NCI-H774 (cell line): ENCODE results near the gene CDC42BPG.

Source experiments
- DNase-seq: peaks from one replicate; lab custom pipeline; 2025; lab: John Stamatoyannopoulos, UW

Gene CDC42BPG, protein sequence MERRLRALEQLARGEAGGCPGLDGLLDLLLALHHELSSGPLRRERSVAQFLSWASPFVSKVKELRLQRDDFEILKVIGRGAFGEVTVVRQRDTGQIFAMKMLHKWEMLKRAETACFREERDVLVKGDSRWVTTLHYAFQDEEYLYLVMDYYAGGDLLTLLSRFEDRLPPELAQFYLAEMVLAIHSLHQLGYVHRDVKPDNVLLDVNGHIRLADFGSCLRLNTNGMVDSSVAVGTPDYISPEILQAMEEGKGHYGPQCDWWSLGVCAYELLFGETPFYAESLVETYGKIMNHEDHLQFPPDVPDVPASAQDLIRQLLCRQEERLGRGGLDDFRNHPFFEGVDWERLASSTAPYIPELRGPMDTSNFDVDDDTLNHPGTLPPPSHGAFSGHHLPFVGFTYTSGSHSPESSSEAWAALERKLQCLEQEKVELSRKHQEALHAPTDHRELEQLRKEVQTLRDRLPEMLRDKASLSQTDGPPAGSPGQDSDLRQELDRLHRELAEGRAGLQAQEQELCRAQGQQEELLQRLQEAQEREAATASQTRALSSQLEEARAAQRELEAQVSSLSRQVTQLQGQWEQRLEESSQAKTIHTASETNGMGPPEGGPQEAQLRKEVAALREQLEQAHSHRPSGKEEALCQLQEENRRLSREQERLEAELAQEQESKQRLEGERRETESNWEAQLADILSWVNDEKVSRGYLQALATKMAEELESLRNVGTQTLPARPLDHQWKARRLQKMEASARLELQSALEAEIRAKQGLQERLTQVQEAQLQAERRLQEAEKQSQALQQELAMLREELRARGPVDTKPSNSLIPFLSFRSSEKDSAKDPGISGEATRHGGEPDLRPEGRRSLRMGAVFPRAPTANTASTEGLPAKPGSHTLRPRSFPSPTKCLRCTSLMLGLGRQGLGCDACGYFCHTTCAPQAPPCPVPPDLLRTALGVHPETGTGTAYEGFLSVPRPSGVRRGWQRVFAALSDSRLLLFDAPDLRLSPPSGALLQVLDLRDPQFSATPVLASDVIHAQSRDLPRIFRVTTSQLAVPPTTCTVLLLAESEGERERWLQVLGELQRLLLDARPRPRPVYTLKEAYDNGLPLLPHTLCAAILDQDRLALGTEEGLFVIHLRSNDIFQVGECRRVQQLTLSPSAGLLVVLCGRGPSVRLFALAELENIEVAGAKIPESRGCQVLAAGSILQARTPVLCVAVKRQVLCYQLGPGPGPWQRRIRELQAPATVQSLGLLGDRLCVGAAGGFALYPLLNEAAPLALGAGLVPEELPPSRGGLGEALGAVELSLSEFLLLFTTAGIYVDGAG (N-terminal part only)

DNA sequence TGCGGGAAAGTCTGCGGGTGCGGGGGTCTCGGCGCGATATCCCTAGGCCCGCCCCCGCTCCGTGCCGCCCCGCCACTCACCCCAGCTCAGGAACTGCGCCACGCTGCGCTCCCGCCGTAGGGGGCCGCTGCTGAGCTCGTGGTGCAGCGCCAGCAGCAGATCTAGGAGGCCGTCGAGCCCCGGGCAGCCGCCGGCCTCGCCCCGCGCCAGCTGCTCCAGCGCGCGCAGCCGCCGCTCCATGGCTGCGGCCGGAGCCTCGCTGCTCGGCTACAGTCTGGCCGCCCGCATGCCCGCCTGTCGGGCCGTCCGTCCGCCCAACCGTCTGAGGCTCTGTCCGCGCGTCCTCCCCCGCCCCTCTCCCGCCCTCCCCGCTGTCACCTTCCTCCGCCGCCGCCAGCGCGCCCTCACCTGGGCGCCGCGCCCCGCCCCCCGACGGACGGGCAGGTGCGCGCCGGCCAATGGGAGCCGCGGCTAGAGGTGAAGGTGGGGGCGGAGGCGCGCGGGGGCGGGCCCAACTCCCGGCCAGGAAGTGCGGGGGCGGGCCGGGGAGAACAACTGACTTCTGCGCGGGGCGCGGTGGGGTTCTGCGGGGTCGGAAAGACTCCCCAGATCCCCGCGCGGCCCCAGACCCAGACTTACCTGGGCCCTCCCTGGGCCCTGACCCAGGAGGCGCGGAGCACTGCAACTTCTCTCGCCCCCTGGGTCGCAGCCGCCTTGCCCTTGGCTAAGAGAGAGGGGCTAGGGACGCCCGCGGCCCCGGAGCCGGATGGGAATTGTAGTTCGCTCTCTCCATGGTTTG lies at the start of gene CDC42BPG:
Gene CDC42BPG (minus strand): TSS at position 324 of the 799 bp plus-strand sequence. CDS start 84 bp downstream, at position 240.
- DNase-seq: peak; percentile 94

DNA sequence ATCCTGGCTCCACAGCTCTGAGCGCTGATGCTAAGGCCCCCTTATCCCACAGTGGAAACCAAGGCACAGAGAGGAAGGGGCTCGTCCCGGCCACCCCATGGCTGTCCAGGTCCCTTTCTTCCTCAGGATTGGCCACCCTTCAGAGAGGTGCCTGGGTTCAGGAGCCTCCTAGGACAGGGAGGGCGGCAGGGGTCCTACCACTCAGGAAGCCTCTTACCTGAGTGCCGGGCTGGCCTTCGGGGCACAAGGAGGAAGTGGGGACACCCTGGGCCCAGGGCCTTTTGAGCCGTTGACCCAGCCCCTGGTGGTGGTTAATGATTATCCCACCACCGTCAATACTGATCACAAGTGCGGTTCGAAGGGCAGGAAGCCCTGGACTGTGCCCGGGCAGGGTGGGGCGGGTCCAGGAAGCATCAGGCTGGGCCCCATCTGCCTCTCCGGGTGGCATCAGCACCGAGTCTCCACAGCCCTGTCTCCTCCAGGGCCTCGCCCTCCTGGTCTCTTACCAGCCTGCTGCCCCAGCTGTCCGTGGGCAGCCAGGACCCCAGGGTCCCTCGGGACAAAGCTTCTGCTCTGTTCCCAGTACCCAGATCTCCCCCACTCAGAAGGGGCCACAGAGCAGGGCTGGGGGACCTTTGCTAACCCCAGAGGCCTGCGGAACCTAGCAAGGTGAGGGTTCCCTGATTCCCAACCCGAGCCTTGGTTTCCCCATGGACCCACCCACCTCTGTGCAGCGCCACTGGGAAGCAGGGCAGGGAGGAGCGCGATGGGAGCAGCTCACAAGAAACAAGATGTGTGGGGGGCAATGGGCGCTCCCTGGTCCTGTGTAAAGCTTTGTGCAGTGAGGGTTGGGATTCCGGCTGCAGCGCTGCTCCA lies 49.0 kb upstream of the CDC42BPG start:
- DNase-seq: no peak

DNA sequence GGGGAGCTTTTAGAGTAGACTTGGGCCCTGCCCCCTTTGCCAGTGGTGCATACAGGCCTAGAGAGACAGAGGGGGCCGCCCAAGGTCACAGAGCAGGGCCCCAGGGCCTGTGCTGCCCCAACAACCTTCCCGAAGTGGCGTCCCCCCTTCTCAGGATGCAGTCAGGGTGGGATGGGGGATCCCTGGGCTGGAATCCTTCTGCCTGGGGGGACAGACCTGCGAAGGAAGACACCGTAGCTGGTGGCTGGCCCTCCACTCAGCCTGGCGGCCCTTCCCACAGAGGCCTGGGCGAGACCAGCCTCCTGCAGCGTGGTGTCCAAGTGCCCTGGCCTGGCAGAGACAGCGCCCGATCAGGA lies 48.4 kb upstream of the CDC42BPG start:
- DNase-seq: no peak

DNA sequence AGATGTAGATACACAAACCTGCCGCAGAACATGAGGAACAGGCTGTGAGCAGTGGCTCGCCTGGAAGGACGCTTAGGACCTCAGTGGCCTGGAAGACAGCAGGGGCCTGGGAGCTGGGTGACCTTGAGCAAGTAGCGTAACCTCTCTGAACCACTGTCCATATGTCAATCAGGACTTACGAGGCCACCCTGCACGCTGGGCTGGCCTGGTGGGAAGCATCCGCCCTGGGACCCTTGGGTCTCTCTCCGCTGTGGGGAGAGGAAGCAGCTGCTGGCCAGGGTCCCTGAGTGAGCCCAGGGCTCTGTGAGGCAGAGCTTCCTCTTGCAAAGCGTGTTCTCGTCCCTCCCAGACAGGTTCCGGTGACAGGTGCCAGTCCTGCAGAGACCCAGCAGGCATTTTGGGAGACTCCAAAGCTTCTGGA lies 48.0 kb upstream of the CDC42BPG start:
- no peak for DNase-seq

DNA sequence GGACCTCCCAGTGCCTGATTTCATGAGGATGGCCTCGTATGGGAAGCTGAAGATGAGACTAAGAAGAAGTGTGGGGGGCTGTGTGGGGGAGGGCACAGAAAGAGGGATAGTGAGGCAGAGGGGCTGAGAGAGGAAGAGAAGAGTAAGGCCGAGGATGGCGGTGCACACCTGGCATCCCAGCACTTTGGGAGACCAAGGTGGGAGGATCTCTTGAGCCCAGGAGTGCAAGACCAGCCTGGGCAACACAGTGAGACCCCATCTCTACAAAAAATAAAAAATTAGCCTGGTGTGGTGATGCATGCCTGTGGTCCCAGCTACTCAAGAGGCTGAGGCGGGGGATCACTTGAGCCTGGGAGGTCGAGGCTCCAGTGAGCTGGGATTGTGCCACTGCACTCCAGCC lies 47.4 kb upstream of the CDC42BPG start:
- DNase-seq: no peak

DNA sequence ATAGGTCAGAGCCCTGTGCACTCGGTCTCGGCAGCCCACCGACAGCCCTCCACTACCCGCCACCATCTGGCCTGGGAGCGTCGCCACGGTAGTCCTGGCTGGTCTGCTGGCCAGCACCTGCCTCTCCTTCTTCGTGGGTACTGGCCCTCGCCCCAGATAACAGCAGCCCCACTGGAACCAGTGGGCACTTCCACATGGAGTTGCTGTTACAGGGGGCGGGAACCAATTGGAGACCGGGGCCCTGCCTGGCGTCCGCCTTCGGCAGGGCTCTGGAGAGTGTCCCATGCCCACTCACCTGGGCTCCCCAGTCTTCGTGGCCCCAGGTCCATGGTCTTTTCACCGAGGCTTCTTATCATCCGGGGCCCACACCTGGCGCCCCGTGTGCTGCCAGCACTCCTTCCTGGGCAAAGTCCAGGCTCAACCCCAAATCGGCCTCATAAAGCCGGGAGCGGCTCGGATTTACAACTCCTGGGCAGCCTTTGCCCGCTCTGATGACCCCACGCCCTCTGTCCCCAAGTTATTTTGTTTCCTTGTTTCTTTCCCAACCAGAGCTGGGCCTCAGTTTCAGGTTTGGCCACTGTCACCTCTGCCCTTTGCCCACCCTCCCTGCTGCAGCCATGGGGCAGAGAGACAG lies 46.9 kb upstream of the CDC42BPG start:
- DNase-seq: no peak

DNA sequence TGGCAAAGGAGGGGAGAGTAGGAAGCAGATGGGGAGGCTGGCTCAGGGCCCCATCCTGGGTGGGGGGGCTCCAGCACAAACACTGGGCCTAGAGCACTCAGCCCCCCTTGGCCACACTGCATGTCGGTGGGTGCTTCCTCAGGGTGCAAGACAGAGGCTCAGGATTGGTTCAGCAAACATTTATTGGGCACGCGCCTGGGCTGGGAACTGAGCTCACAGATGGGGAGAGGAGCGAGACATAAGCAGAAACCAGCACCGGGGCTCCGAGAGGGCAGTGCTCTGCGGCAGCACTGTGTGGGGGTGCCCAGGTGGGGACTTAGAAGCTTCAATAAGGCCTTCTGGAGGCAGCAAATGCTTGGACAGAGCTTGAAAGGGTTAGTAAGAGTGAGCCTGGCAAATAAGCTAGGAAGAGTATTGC lies 46.1 kb upstream of the CDC42BPG start:
- no peak for DNase-seq

DNA sequence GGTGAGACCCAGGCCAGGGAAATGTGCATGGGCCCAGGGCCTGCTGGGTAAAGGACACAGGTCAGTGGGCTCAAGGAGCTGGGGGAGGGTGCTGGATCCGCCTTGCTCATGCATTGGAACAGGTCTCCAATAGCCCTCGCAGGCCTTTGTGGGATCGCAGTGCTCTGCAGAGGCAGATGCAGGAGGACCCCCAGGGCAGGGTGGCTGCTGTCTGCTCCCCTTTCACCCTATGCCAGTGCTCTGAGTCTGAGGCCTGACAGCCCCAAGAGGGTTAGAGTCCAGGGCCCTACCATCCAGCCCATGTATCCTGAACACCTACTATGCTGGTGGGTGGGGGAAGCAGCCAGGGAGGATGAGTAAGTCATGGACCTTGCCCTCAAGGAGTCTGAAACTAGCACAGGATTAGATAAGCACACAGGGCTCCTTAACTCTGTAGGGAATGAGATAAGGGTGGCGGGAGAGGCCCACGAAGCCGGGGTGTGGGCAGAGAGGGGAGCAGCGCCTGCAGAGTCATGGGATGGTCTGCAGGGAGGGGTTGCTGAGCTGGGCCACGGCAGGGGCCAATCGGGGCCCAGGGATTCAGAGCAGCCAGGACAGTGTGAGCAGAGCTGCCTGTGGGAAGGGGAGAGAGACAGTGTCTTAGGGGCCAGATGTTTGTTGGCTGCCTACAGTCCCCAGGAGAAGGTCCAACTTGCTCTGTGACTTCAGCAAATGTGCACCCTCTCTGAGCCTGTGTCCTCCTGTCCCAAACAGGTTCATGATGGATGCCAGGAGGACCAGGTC lies 44.5 kb upstream of the CDC42BPG start:
- DNase-seq: no peak

DNA sequence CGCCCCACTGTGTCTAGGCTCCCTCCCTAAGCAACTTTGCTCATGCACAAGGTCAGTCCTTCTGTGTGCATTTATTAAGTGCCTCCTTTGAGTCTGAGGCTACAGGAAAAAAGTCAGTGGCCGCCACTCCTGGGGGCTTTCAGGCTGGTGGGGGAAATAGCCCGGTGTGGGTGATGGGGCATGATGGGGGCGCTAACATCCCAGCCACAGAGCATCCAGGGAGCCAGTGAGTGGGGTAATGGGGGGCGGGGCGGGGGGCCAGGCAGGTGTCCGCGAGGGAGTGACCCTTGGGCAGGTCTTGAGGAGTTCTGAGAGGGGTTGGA lies 43.9 kb upstream of the CDC42BPG start:
- no peak for DNase-seq

DNA sequence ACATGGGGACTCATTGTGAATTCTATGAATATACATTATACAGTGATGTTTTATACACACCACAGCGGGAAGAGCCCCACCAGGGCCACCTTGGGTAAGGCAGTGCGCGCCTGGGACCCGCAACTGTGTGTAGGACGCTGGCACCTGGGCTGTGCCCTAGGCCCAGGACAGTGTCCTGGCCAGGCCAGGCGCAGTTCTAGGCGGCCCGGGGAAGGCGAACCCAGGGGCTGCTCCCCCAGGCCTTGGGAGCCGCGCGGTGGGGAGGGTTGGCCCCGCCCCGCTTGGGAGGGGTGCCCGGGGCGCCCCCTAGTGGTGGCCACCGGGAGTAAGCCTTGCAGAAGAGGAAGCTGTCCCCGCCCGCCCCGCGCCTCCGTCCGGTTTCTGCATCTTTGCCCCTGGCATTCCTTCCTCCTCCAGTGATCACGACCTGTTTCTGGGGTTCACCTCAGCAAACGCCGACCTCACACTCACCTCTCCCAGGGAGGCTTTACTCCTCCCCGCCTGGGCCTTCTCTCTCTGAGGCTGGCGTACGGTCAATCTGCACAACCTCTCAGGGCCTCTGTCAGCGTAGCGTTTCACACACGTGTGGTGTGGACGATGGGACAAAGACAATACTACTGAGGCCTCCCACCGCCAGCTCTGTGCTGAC lies 43.4 kb upstream of the CDC42BPG start:
- DNase-seq: peak; percentile 60

DNA sequence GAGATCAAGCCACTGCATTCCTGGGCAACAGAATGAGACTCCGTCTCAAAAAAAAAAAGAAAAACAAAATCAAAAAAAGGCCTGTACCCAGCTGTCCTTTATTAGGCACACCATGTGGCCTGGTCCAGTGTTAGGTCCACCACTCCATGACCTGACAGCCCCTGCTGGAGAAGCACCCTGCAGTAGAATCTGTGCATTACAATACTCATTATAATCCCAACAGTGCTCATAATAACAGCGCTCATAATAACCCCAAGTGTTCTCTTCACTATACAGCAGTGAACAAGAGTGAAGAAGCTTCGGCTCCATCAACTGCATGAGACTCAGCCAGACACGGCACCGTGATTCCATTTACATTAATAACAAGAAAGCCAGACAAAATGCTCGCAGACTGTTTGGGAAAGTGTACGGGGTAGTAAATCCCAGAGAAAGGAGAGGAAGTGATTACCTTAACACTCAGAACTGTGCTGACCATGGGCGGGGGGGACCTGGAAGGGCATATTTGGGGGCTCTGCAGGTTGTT lies 42.8 kb upstream of the CDC42BPG start:
- no peak for DNase-seq

DNA sequence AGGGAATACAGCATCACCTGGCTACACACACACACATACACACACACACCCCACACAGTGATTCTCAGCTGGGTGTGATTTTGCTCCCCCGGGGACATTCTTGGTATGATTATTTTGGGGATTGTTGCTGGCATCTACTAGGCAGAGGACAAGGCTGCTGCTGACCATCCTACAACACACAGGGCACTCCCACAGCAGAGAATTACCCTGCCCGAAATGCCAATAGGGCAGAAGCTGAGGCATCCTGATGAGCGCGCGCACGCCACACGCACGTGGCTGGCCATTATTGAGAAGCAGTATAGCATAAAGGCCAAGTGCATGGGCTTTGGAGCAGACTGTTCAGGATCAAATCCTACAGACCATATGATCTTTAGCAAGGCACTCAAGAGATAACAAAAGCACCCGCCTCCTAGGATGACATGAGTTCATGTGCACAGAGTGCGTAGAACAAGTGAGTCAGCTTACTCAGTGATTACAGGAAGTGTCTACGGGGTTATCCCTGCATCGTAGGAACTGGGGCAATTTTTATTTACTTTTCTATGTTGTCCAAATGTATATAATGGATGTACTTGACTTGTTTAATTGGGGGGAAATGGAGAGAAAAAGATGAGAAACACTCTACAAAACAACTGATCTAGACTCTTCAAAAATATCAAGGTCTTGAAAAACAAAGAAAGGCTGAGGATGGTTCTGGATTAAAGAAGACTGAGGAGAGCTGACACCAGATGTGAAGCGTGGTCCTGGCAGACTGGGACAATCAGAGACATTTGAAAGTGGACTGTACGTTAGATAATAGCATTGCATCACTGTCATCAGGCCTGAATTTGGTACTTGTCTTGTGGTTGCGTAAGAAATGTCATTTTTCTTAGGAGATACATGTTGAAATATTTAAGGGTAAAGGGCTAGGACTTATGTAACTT lies 41.2 kb upstream of the CDC42BPG start:
- no peak for DNase-seq

DNA sequence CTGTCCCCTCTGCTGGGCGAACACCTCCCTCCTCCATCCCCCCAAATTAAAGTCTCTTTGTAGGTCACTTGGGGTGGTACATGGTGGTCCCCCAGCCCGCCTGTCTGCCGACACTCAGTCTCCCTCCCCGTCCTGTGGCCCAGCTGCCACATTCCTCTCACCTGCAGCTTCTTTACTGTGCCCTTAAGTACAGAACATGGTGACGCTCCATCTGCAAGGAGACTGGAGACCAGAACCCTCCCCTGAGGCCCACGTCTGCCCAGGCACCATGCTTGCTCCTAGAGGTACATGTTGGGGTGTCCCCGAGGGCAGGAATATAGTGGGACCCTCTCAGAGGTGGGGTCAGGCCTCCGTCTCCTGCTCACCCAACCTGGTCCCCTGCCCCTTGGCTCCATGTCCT lies 39.6 kb upstream of the CDC42BPG start:
- DNase-seq: no peak

DNA sequence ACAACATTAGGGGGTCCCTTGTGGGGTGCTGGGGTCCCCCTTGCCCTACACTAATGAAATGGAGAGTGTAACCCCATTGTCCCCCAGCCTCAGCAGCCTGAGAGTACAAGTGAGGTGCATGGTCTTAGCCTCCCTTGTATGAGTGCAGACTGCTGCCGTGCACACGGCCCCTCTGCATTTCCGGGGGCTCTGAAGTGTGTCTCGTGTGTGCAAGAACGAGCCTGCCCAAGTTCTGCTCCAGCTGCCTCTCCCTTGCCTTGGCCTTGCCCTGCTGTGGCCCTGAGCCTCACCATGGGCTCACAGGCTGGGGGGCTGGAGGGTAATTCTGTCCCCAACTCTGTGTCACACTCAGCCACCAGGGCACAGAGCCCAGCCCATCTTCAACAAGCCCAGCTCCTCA lies 39.1 kb upstream of the CDC42BPG start:
- no peak for DNase-seq

DNA sequence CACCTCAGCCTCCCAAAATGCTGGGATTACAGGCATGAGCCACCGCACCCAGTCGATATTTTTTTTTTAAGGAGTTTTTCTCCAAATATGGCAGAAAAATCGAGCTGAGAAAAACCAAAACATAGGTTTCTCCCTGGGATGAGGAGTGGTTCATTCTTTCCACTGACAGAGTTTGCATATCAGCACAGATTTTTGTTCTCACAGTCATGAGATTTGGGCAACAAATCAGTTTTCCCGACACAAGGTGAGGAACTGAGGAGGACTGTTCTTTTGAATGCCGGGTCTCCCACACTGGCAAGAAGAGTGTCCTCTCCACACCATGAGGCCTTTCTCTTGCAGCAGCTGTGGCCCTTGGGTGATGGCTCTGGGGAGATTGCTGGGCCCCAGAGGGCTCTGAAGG lies 37.8 kb upstream of the CDC42BPG start:
- DNase-seq: no peak

DNA sequence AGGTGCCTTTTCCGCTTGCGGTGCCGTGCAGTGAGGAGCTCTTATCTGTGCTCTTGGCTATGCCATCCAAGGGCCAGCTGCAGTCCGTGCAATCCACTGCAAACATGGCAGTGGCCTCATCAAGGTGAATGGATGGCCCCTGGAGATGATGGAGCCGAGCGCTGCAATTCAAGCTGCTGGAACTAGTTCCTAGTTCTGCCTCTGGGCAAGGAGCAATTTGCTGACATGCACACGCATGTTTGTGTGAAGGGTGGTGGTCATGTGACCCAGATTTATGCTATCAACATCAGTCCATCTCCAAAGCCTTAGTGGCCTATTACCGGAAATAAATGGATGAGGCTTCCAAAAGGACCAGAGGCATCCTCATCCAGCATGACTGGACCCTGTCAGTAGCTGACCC lies 37.0 kb upstream of the CDC42BPG start:
- DNase-seq: no peak

DNA sequence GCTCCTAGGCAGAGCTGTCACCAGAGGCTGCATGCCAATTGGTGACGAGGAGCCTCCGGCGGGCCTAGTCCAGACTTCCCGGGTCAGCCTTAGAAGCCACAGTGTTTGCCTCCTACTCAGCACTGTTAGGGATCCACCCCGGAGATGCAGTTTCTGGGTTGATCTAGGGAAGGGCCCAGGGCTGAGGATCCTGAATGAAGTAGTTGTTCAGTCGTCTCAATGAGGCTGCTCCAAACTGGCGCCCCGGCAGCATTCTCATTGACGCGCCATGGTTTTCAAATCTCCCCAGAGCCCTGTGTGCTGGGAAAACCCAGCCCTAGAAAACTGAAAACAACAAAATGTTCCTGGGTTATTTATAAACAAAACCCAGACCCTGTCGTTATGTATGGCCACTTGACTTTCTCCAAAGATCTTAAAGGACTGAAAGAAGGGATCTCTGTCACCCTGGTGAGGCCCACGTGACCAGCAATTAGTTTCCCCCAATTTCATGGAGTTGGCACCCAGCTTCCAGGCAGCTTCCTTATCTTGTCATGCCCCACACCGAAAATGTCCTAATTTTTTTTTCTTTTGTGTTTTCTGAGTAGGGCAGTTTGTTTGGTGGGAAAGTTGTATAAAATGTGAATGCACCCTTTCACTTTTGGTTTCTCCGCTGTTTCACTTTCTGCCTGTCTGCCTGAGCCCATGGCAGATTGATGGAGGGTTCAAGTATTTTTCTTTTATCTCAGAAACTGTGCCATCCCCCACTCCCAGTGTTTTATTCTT lies 36.0 kb upstream of the CDC42BPG start:
- DNase-seq: no peak
